Limb (tissue), 2 donors: Measurements from ENCODE around the gene SEMA3A.
"Not testable (repeated sequence)": the region's sequence is repeated elsewhere in the genome, so short reads cannot be mapped to it uniquely, and the experiment has no call there.

Experiments used
- DNase-seq, 2 donors: peaks; one replicate each; pipeline ENCODE4 v3.0.0-alpha.2; 2016; ENCODE audit errors: extremely low spot score in 2 of 2

SEMA3A gene

DNA sequence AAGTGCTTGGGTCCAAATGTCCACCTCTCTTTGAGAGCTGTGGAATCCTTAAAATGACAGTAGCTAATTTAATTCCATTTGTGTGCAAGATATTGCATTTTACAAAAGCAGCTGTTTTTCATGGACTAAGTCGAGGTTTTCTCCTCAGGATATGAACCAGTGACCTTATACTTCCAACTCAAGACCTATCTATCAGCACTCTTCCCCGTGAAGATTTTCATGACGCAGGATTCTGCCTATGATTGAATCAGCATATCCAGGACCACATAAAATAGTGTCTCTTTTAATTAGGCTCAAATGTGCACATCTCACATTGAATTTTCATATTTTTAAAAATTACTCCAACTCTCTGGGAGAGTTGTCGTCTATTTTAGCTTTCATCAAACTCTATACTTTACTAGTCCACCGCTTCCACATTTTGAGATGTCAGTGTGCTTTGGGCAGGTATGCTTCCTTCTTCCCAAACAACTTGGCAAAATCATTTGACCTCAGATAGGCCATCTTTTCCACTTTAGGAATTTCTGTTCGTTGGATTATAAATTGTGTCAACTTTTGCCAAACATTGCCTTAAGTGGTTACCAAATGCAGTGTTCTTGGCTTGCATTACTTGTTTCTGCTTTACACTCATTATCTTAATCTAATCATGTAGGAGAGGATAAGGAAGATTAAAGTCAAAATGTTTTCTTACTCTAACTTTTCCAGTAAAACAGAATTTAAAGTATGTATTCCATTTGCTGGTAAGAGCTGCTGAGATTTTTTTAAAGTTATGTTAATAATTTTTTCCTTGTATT, 39.4 kb downstream of the SEMA3A start:
- no peak for DNase-seq

DNA sequence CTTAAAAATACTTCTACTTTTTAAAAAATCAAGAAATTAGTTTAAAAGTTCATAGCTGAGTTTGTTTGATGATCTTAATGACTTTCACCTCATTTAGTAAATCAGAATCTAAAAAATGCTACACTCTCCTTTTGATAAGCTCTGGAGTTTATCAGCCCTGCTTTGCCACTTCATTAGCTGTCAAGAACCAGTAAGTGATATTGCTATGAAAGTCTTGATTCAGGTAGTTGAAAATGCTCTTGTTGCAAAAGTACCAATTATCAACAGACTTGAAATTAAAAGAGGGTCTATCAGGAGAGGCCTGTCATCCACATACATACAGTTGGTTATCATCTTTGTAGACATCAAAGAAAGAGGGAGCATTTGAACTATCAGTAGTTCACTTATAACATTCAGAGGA, 41.6 kb downstream of the SEMA3A start:
- no peak for DNase-seq

GRCh38 chr7:84150370-84150769, 44.2 kb downstream of the SEMA3A start:
- DNase-seq: not testable (repeated sequence)

DNA sequence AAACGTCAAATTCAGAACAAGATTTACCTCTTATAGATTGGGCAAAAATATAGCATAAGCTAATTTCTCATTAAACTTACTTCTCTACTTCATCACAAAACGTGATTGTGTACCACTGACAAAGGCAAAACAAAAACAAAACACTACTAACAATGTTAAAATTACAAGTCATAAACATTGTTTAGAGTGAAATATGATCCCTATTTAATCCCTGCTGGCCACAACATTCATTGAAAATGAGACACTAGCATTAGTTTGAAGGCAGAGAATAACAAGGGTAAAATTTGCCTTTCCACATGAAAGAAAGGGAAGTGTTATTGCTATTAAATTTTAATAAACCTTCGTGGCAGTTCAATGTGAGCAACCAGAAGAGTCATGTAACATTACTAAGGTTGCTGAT, 45.0 kb downstream of the SEMA3A start:
- no peak for DNase-seq

GRCh38 chr7:84145892-84146291, 48.7 kb downstream of the SEMA3A start:
- no peak for DNase-seq

DNA sequence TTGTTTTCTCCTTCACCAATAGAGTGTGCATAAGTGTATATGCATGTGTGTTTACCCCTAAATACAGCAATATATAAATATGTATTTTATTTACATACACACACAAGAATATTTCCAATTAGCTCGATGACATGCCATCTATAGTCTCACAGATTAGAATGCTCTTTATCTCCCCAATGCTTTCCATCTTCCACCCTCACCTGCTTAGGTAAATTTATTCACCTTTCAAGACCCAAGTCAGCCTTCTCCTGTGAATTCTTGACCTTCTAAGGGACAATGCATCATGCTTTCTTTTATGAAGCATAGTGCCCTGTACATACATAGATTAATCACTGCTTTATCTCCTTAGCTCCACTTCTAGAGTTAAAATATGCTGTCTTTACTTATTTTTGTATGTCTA, 49.7 kb downstream of the SEMA3A start:
- DNase-seq: no peak

DNA sequence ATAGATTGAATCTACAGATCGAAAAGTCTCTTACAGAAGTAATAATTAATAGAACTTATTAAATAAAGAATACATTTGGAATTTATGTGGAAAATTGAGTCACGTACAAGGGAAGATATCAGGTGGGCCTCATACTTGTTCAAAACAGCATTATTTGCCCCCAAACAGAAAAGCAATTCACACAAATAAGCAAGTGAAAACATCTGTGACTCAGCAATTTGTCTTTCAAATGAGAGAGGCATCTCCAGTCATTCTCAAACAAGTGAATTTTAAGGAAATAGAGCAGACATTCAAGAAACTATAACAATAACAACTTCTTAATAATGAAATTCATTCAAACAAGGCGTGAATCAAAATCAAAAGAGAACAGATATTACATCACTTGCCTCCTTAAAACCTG, 50.1 kb downstream of the SEMA3A start:
- DNase-seq: no peak

DNA sequence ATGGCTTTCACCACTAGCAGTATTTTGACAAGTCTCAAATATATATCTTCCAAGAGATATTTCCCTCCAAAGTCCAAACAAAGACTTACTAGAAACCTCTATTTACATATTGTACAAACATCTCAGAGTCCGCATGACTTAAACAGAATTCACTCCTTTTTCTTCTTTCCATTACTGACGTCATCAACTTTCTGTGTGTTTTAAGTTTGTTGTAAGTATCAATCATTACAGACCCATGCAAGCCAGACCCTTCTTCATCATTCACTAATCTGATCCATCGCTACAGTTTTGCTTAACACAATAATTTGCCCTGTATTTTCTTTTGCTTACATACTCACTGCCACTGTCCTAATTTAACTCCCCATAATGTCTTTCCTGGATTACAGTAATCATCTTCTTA, 51.9 kb downstream of the SEMA3A start:
- DNase-seq: no peak

DNA sequence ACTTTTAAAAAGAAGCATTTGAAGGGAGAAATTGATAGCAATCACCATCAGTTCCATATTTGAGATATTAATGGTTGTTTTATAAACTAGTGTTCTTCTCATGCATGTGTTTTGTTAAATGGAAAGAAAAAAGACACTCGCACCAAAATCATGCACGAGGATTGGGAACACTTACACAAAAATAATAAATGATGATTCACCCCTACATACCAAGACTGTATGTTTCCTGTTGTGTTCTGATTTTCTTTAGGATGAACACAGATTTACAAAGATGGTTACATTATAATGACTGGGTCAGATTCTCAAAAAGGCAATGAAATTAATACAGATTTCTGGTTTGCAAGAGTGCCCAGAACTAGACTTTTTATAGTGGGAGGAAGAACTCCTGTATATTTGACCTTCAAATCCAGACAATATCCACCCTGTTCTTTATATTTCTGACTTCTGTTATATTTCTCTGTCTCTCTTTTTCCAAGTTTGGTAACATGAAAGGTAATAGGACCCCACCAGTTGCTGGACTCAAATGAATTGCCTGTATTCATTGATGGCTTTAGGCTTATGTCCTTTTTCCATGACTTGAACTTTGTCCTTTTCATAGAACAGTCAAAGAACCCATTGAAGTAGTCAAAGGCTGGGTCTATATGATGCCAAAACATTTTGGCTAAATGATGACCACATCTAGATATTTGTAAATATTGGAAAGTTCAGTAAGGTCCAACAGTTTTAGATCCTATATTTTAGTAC, 54.4 kb downstream of the SEMA3A start:
- no peak for DNase-seq

DNA sequence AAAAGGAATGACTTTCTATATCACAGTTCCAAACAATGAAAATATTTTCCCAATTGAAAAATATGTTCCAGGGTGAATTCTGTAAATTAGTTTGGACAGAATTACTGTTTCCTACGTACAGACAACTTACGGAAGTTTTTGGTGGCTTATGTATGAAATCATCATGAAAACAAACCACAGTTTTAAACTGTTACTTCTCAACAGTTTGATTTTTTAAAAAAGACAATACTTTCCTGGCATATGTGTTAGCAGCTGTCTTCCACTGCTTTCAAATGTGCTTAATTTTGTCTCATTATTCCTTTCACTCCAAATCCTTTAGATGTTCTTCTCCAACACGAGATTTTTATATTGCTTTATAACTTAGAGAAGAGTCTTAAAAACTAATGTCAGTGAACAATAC, 56.2 kb downstream of the SEMA3A start:
- DNase-seq: no peak

GRCh38 chr7:84137812-84138211, 56.8 kb downstream of the SEMA3A start:
- no peak for DNase-seq

GRCh38 chr7:84136809-84137208, 57.8 kb downstream of the SEMA3A start:
- no peak for DNase-seq

DNA sequence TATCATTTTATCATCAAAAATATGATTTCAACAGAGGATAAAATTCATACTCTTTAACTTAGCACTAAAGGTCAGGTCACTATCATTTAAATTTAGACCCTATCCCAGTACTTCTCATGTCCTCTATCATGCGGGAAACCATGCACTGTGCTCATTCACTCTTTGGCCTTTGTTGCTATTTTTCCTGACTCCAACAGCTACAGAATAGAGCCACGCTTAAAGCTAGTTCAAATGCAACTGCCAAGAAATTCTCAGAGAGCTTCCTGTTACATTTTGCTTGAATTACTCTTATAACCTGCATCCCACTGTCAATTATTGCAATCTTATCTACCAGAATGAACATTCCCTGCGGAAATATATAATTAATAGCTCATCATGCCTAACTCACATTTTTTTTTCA, 58.3 kb downstream of the SEMA3A start:
- no peak for DNase-seq

- DNase-seq: no peak
These were observed 60.4 kb downstream of the SEMA3A start for GRCh38 chr7:84134169-84134568.

DNA sequence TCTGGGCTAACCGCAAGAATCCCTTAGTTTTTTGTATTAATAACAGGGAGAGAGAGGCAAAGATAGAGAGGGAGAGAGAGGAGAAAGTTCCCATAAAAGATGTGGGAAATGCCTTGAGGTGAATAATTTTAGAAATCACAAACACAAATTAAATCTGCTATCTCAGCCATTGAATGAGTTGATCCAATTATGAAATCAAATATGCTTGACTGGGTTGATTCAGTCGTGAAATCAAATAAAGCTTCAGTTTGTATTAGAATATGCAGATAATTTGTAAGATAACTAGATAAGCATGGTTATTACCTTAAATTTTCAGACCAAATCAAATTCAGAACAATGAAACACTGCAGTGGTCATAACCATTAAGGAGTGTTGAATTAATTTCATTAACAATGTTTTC, 68.9 kb downstream of the SEMA3A start:
- DNase-seq: no peak

DNA sequence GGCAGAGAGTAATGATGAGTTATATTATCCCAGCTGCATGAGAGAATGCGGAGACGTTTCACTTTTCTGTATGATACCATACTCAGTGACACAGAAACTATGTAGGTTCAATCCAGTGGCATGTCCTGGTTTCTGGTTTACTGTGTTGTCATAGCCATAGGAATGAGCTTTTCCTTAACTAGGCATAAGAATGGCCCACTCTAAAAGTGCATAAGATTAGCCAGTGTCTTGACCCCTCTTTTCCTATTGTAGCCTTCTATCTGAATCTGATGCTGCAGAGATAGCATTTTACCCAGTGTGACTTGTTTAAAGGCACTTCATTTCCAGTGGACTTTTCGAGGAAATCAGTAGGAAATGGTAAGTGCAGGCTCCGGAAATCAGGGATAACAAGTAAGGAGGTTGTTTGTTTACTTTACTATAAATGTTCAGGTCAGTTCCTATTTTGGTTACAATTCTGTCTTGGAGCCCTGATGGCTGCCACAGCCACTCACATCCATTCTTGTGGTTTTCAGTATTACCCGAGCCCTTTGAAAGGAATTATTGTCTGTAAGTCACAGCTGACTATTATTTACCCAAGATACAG, 70.5 kb downstream of the SEMA3A start:
- no peak for DNase-seq

- no peak for DNase-seq
These were observed 71.8 kb downstream of the SEMA3A start for GRCh38 chr7:84122582-84123360.

- no peak for DNase-seq
These were observed 77.3 kb downstream of the SEMA3A start for GRCh38 chr7:84117304-84117703.

DNA sequence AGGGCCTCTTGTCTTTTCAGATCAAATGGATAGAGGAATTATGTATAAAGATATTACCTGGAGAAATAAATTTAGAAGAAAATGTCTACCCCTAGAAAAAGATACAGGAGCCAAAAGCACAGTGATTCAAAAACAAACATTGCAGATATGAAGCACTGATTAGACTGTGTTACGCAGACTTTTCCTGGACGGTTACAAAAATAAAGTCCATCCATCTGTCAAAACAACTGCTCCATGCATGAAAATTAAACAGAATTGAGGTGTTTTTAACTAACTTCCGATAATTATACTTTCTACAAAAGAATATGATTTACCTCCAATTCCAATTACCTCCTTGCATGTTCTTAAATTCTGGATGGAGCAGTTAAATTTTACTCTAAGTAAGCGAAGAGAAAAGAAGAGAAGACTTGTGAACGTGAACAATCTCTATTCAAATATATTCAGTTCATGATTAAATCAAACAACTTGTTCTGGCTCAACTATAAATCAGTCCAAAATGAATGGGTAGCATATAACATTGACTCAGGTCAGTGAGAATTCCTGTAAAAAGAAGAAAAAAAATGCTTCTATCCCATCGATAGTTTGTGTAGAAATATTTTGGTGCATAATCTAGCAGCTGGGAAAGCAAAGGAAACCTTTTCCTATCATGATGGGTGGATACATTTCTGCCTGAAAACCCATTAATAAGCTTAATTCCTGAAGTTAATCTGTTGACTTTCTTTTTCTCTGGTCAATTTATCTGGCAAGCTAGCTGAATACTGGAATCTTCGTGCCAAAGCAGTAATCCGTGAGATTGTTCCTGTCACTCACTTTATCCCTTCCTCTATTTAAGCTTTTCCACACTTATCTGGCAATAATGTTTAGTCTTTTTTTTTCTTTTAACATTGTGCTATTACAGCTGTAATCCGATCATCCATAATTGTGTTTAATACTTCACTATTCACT, 80.4 kb downstream of the SEMA3A start:
- DNase-seq: no peak

DNA sequence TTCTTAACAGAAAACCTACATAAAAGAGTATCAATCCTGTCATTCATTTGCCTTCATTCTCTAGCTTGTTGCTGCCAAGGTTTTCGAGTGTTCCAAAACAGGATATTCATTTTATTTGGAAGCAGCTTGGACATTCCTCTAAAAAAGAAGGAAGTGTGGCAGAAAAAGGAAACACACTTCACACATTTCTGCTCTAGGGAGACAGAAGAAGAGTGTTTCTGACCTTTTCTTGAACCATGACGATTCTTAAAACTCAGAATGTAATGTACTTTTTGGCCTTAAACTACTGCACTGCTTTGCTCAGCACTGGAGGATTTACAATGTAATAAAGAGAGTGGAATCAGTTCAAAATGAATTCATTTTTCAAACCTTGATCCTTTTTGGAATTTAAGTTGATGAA, 81.3 kb downstream of the SEMA3A start:
- peak in 1 of 2 donors; percentile 80 for DNase-seq

DNA sequence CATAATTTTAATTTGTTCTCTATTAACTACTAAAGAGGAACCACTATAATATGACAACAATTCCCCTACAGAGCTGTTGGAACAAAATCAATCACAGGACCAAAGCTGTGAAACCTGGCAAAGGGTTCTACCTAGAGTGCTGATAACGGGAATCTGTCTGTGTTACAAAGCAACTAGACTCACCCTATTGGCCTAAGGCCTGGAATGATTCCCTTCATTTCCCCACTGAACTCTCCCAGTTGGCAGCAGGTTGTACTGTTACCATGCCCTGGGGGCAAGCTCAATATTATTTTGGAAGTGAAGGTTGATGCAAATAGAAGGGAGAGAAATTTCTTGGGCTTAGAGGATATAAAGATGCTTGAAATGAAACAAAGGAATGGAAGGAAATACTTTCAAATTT, 81.8 kb downstream of the SEMA3A start:
- DNase-seq: peak in 1 of 2 donors; percentile 34
